Common myeloid progenitor, CD34-positive (primary cell): Measurements from ENCODE around the gene DGKB.

Source experiments
- CTCF ChIA-PET: fragments of 350-600 bp; sonication (Branson Sonifier 250); formaldehyde crosslinking; loops from one replicate; lab custom pipeline; 2021; ENCODE audit warnings: antibody characterized with exemption; lab: Charles Lee
- POLR2A ChIA-PET: fragments of 350-600 bp; sonication (Branson Sonifier 250); formaldehyde crosslinking; loops from one replicate; lab custom pipeline; 2021; ENCODE audit warnings: antibody characterized with exemption; lab: Charles Lee
- DNase-seq, 3 donors: peaks; one replicate each; pipeline versions ENCODE4 v3.0.0 to v3.0.0-alpha.2; 2013
- H3K27ac ChIP-seq, 2 experiments: 1 replicate in 1 of 2; 2 replicates in 1 of 2; pipeline ENCODE4 v1.7.0; 2013; ENCODE audit warnings: inconsistent platforms in 2 of 2, low read length in 2 of 2, mild to moderate bottlenecking in 2 of 2, low read depth in 1 of 2, moderate library complexity in 1 of 2; ENCODE audit not compliant: severe bottlenecking in 2 of 2, insufficient read depth in 1 of 2, poor library complexity in 1 of 2
- H3K27me3 ChIP-seq, 5 experiments: replicated peaks in 2 of 5; 1 replicate in 3 of 5; 2 replicates in 2 of 5; pipeline versions ENCODE4 v1.6.1 to v1.7.0; 2013; ENCODE audit warnings: low read length in 4 of 5, mild to moderate bottlenecking in 2 of 5, moderate library complexity in 2 of 5, inconsistent platforms in 1 of 5; ENCODE audit not compliant: insufficient read depth in 5 of 5, control insufficient read depth in 4 of 5
- H3K36me3 ChIP-seq, 4 experiments: 1 replicate in 2 of 4; 2 replicates in 2 of 4; pipeline versions ENCODE4 v1.6.1 to v1.7.0; 2013; ENCODE audit warnings: low read length in 3 of 4, control low read depth in 1 of 4, mild to moderate bottlenecking in 1 of 4; ENCODE audit not compliant: control insufficient read depth in 4 of 4, insufficient read depth in 4 of 4
- H3K4me1 ChIP-seq, 4 experiments: 1 replicate in 3 of 4; 2 replicates in 1 of 4; pipeline versions ENCODE4 v1.6.1 to v1.7.1; 2013; ENCODE audit warnings: low read length in 3 of 4, mild to moderate bottlenecking in 3 of 4, control low read depth in 1 of 4, inconsistent platforms in 1 of 4, moderate library complexity in 1 of 4; ENCODE audit not compliant: control insufficient read depth in 4 of 4, insufficient read depth in 4 of 4; ENCODE audit errors: control extremely low read depth in 1 of 4
- H3K4me3 ChIP-seq, 7 experiments: 1 replicate in 4 of 7; 2 replicates in 3 of 7; pipeline versions ENCODE4 v1.5.1 to v1.7.0; 2013; ENCODE audit warnings: mild to moderate bottlenecking in 7 of 7, low read length in 6 of 7, moderate library complexity in 6 of 7, inconsistent platforms in 2 of 7, low read depth in 2 of 7, control low read depth in 1 of 7; ENCODE audit not compliant: insufficient read depth in 4 of 7, control insufficient read depth in 1 of 7; ENCODE audit errors: extremely low read depth in 1 of 7
- H3K9me3 ChIP-seq, 5 experiments: 1 replicate in 4 of 5; 2 replicates in 1 of 5; pipeline versions ENCODE4 v1.6.1 to v1.7.1; 2013; ENCODE audit warnings: low read length in 4 of 5, mild to moderate bottlenecking in 2 of 5, inconsistent platforms in 1 of 5, low read depth in 1 of 5, moderate library complexity in 1 of 5; ENCODE audit not compliant: control insufficient read depth in 4 of 5, insufficient read depth in 2 of 5; ENCODE audit errors: control extremely low read depth in 1 of 5
- WGBS: methylation state at CpG from one replicate; pipeline ENCODE4 v1.1.5; 2013; ENCODE audit not compliant: insufficient coverage; 5-methylcytosine and 5-hydroxymethylcytosine counted together

Gene DGKB

GRCh38 chr7:14894826-14895225 lies 7.7 kb downstream of the DGKB start:
- no peaks in the 10 kb centered on the region for H3K27me3 ChIP-seq
- H3K4me1 ChIP-seq = no peaks in the 10 kb centered on the region
- H3K36me3 ChIP-seq = no peaks in the 10 kb centered on the region
- H3K9me3 ChIP-seq = no peaks in the 10 kb centered on the region
- no peak overlapping the region for H3K4me3 ChIP-seq
- CTCF ChIA-PET = no interaction called here
- POLR2A ChIA-PET = no interaction called here
- no peak overlapping the region for H3K27ac ChIP-seq
- DNase-seq = no peak

- ChIA-PET CTCF (no interaction called here), POLR2A (no interaction called here)
- H3K36me3 ChIP-seq = no peaks in the 10 kb centered on the region
- H3K4me3 ChIP-seq = no peak overlapping the region
- H3K27me3 ChIP-seq = no peaks in the 10 kb centered on the region
- no peak for DNase-seq
- no CpG with 5 or more reads among the region's 2 CpGs for WGBS
- no peaks in the 10 kb centered on the region for H3K9me3 ChIP-seq
- H3K4me1 ChIP-seq = no peaks in the 10 kb centered on the region
- H3K27ac ChIP-seq = no peak overlapping the region
These were observed 9.6 kb downstream of the DGKB start for GRCh38 chr7:14892961-14893360.

GRCh38 chr7:14891289-14891688 lies 11.3 kb downstream of the DGKB start:
- Histone ChIP-seq H3K27ac (no peak overlapping the region), H3K4me3 (no peak overlapping the region), H3K27me3 (no peaks in the 10 kb centered on the region), H3K4me1 (no peaks in the 10 kb centered on the region), H3K9me3 (no peaks in the 10 kb centered on the region), H3K36me3 (no peaks in the 10 kb centered on the region)
- WGBS = 100% methylated on average over 1 of the region's 3 CpGs
- ChIA-PET CTCF (no interaction called here), POLR2A (no interaction called here)
- DNase-seq = no peak

GRCh38 chr7:14888962-14889361 lies 13.6 kb downstream of the DGKB start:
- no peaks in the 10 kb centered on the region for H3K4me1 ChIP-seq
- WGBS = no CpG with 5 or more reads among the region's 1 CpG
- no peaks in the 10 kb centered on the region for H3K36me3 ChIP-seq
- DNase-seq = no peak
- H3K27ac ChIP-seq = no peak overlapping the region
- ChIA-PET CTCF (no interaction called here), POLR2A (no interaction called here)
- H3K4me3 ChIP-seq = no peak overlapping the region
- no peaks in the 10 kb centered on the region for H3K27me3 ChIP-seq
- no peaks in the 10 kb centered on the region for H3K9me3 ChIP-seq

GRCh38 chr7:14886533-14886932 lies 16.0 kb downstream of the DGKB start:
- 93% methylated on average over 3 of the region's 3 CpGs for WGBS
- Histone ChIP-seq H3K27me3 (no peaks in the 10 kb centered on the region), H3K27ac (no peak overlapping the region), H3K36me3 (no peaks in the 10 kb centered on the region), H3K4me1 (no peaks in the 10 kb centered on the region), H3K9me3 (no peaks in the 10 kb centered on the region), H3K4me3 (no peak overlapping the region)
- no peak for DNase-seq
- ChIA-PET POLR2A (no interaction called here), CTCF (no interaction called here)

- no peak for DNase-seq
- Histone ChIP-seq H3K36me3 (no peaks in the 10 kb centered on the region), H3K9me3 (no peaks in the 10 kb centered on the region), H3K4me3 (no peak overlapping the region), H3K27me3 (no peaks in the 10 kb centered on the region), H3K27ac (no peak overlapping the region), H3K4me1 (no peaks in the 10 kb centered on the region)
- POLR2A ChIA-PET = no interaction called here
- WGBS = 80% methylated on average over 7 of the region's 8 CpGs
- CTCF ChIA-PET = interaction anchor here (0.6 kb wide), 2 partner anchors 11 to 30 kb away, joined by 3 to 4 read pairs; no protein-coding TSS in a partner anchor
These were observed 26.5 kb downstream of the DGKB start for GRCh38 chr7:14875941-14876587.

GRCh38 chr7:14871880-14872279 lies 30.7 kb downstream of the DGKB start:
- WGBS = 100% methylated on average over 2 of the region's 6 CpGs
- no peaks in the 10 kb centered on the region for H3K36me3 ChIP-seq
- CTCF ChIA-PET = no interaction called here
- no peaks in the 10 kb centered on the region for H3K27me3 ChIP-seq
- no peak overlapping the region for H3K27ac ChIP-seq
- no peaks in the 10 kb centered on the region for H3K4me1 ChIP-seq
- H3K4me3 ChIP-seq = no peak overlapping the region
- POLR2A ChIA-PET = no interaction called here
- no peak for DNase-seq
- H3K9me3 ChIP-seq = peaks cover 0 to 2% (median 0%) of the 10 kb centered on the region in 5 experiments
